ENCODE measurements around the gene KIF6.

KIF6 gene

DNA sequence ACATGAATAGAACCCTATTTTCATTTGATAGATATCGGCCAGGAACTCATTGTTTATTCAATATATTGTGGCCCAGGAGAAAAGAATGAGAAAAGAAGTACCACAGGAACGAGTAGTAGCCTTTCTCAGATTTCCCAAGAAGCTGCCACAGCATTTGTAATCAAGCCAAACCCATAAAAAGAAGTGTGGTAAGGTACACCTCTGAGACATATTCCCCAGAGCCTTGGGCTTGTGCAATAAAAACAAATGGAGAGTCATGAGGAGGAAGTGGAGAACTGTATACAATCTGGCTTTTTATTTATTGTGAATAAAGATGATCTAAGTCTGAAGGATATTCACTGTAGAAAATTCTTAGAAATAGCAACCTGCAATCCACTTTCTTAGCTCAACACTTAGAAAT is 36.7 kb downstream of the KIF6 start (continued):
- TF ChIP-seq GLIS2 (tag by site-specific recombination; IDR thresholded peaks at IDR 0.05): no peak
- TF ChIP-seq ZFP3 (tag by site-specific recombination; IDR thresholded peaks at IDR 0.05; ENCODE audit: low read depth): no peak
- TF ChIP-seq ZNF664 (tag by site-specific recombination; IDR thresholded peaks at IDR 0.05): no peak
- no peak for TF ChIP-seq ZNF114 (tag by site-specific recombination; IDR thresholded peaks at IDR 0.05)
- no peak for TF ChIP-seq ZNF19 (tag by site-specific recombination; IDR thresholded peaks at IDR 0.05; ENCODE audit: low read depth)
- no peak for TF ChIP-seq ZNF112 (tag by site-specific recombination; IDR thresholded peaks at IDR 0.05)
- TF ChIP-seq ZNF626 (tag by site-specific recombination; IDR thresholded peaks at IDR 0.05): no peak
- TF ChIP-seq, protein P1, sequence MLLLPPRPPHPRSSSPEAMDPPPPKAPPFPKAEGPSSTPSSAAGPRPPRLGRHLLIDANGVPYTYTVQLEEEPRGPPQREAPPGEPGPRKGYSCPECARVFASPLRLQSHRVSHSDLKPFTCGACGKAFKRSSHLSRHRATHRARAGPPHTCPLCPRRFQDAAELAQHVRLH (tag by site-specific recombination; IDR thresholded peaks at IDR 0.05): no peak
- TF ChIP-seq, protein P2, sequence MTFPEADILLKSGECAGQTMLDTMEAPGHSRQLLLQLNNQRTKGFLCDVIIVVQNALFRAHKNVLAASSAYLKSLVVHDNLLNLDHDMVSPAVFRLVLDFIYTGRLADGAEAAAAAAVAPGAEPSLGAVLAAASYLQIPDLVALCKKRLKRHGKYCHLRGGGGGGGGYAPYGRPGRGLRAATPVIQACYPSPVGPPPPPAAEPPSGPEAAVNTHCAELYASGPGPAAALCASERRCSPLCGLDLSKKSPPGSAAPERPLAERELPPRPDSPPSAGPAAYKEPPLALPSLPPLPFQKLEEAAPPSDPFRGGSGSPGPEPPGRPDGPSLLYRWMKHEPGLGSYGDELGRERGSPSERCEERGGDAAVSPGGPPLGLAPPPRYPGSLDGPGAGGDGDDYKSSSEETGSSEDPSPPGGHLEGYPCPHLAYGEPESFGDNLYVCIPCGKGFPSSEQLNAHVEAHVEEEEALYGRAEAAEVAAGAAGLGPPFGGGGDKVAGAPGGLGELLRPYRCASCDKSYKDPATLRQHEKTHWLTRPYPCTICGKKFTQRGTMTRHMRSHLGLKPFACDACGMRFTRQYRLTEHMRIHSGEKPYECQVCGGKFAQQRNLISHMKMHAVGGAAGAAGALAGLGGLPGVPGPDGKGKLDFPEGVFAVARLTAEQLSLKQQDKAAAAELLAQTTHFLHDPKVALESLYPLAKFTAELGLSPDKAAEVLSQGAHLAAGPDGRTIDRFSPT (tag by site-specific recombination; IDR thresholded peaks at IDR 0.05): no peak
- TF ChIP-seq ZNF707 (tag by site-specific recombination; IDR thresholded peaks at IDR 0.05): no peak
- no peak for TF ChIP-seq ZNF561 (tag by site-specific recombination; IDR thresholded peaks at IDR 0.05; ENCODE audit: borderline replicate concordance)
- TF ChIP-seq, protein P3, sequence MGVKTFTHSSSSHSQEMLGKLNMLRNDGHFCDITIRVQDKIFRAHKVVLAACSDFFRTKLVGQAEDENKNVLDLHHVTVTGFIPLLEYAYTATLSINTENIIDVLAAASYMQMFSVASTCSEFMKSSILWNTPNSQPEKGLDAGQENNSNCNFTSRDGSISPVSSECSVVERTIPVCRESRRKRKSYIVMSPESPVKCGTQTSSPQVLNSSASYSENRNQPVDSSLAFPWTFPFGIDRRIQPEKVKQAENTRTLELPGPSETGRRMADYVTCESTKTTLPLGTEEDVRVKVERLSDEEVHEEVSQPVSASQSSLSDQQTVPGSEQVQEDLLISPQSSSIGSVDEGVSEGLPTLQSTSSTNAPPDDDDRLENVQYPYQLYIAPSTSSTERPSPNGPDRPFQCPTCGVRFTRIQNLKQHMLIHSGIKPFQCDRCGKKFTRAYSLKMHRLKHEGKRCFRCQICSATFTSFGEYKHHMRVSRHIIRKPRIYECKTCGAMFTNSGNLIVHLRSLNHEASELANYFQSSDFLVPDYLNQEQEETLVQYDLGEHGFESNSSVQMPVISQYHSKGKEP (tag by site-specific recombination; IDR thresholded peaks at IDR 0.05): peak; percentile 41; the same call in 1 of the 2 replicates
- TF ChIP-seq ZNF140 (tag by site-specific recombination; IDR thresholded peaks at IDR 0.05): no peak
- no peak for TF ChIP-seq ZNF354C (tag by site-specific recombination; IDR thresholded peaks at IDR 0.05; ENCODE audit: borderline replicate concordance, low read depth)
- TF ChIP-seq ZNF146 (tag by site-specific recombination; IDR thresholded peaks at IDR 0.05): no peak
- no peak for TF ChIP-seq MEIS1 (CRISPR knock-in tag; IDR thresholded peaks at IDR 0.05; ENCODE audit: borderline replicate concordance)
- no peak for TF ChIP-seq ZNF2 (tag by site-specific recombination; IDR thresholded peaks at IDR 0.05)
- 0 out of 2 replicates have a peak, but pooled peaks have one; percentile 11 for TF ChIP-seq ZNF629 (tag by site-specific recombination; IDR thresholded peaks at IDR 0.05)
- TF ChIP-seq, protein P4, sequence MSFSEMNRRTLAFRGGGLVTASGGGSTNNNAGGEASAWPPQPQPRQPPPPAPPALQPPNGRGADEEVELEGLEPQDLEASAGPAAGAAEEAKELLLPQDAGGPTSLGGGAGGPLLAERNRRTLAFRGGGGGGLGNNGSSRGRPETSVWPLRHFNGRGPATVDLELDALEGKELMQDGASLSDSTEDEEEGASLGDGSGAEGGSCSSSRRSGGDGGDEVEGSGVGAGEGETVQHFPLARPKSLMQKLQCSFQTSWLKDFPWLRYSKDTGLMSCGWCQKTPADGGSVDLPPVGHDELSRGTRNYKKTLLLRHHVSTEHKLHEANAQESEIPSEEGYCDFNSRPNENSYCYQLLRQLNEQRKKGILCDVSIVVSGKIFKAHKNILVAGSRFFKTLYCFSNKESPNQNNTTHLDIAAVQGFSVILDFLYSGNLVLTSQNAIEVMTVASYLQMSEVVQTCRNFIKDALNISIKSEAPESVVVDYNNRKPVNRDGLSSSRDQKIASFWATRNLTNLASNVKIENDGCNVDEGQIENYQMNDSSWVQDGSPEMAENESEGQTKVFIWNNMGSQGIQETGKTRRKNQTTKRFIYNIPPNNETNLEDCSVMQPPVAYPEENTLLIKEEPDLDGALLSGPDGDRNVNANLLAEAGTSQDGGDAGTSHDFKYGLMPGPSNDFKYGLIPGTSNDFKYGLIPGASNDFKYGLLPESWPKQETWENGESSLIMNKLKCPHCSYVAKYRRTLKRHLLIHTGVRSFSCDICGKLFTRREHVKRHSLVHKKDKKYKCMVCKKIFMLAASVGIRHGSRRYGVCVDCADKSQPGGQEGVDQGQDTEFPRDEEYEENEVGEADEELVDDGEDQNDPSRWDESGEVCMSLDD (tag by site-specific recombination; IDR thresholded peaks at IDR 0.05): no peak
- TF ChIP-seq, protein P5, sequence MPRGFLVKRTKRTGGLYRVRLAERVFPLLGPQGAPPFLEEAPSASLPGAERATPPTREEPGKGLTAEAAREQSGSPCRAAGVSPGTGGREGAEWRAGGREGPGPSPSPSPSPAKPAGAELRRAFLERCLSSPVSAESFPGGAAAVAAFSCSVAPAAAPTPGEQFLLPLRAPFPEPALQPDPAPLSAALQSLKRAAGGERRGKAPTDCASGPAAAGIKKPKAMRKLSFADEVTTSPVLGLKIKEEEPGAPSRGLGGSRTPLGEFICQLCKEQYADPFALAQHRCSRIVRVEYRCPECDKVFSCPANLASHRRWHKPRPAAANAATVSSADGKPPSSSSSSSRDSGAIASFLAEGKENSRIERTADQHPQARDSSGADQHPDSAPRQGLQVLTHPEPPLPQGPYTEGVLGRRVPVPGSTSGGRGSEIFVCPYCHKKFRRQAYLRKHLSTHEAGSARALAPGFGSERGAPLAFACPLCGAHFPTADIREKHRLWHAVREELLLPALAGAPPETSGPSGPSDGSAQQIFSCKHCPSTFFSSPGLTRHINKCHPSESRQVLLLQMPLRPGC (tag by site-specific recombination; IDR thresholded peaks at IDR 0.05): no peak
